Left renal cortex interstitium (tissue), 4 donors: Measurements from ENCODE around the gene CYP46A1. TPM values are rescaled to one million over a fixed set of nuclear protein-coding genes. Genes with fewer than 3 reads are reported as not detected.

ENCODE experiments used
- DNase-seq, 4 donors: peaks; one replicate each; pipeline ENCODE4 v3.0.0-alpha.2; 2013; ENCODE audit warnings: low read depth in 4 of 4, low spot score in 2 of 4, missing footprints in 1 of 4
- polyA plus RNA-seq, 4 donors: library from polyadenylated mRNA; unstranded; fragments of 120-200 nt; gene quantifications; one replicate each; pipeline ENCODE4 v1.2.1, GENCODE V29; 2013; ENCODE audit not compliant: insufficient read length in 4 of 4

Gene CYP46A1
- polyA plus RNA-seq, 4 donors: 1.4 to 4.4 (median 2.8) TPM

DNA sequence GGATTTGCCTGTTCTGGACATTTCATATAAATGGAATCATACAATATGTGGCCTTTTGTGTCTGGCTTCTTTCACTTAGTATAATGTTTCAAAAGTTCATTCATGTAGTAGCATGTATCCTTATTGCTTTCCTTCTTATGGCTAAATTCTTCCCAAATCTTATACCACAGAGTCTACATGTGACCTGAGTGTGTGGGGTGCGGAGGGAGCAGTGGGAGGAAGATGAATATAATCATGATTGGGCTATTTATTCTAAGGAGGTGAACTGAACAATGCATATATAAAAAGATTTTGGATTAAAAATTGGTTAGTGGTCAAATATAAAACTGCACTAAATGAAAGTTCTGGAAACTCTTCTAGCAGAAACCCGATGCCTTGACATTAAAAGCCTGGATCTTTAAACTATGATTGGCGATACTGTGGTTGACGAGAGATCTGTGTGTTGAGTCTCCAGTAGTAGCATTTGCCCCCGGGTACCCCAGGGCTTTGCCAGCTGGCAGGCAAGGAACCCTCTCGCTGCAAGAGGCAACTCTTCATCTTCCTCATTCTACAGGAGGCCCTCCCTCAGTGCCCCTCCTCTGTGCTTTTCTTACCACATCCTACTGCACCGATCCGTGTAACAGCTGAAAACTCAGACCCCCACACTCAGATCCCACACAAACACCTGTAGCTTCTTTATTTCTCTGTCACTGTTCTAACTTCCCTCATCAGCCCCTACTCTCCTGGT is 2.6 kb downstream of the CYP46A1 start:
- DNase-seq: no peak

DNA sequence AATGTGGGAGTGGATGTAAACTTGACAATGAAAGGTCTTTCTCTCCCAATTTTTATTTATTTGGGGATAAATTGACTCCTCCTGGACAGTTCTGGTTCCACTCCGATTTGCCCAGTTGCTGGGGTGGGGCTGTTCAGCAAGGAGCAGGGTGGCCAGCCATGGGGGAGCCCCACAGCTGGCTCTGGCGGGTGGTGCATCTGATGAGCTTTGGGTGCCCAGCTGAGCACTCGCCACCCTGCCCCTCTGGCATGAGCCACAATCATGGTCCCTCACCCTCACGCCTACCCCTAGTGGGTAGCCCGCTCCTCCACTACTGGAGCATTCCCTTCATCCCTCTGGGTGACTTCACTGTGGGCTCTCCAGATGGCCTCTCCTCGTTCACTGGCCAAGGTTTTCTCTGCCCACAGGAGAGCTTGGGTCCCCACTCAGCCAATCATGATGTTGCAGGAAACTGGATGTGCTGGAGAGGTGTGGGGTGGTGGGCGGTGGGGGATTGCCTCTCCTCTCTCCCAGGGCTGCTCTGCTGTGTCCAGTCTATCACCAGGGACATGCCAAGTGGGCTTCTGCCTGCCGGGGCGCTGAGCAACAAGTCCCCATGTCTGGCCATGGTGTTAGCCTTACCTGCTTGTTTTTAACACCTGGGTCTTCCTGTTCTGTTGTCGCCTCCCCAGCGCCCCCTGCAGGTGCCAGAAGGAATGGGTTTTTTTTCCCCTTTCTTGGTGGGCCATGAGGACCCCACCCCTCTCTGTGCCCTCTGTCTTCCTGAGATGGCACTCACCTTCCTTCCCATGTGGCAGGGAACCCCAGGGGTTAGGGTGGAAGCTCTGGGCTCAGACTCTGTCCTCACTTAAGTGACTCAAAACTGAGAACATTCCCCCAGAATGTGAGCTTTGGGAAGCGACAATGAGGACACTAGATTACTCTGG is 3.4 kb downstream of the CYP46A1 start:
- DNase-seq: no peak

- no peak for DNase-seq
These were observed 4.1 kb downstream of the CYP46A1 start for GRCh38 chr14:99688210-99688581.

DNA sequence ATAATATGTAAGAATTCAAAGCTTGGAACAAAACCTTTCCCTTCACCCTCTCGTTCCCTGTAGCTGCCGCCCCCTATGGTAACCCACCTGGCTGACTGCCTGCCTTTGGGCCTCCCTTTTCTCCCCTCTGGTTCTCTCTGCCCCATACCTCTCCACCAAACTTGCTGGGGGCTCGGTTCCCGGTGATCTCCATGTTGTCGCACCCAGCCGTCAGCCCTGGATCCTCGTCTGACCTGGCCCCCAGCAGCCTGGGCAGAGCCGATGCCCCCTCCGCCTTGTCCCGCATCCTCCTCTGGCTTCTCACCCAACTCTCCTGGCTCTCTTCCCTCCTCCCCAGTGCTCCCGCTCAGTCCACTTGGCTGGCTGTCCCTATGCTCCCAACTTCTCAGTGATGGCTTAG is 4.5 kb downstream of the CYP46A1 start:
- no peak for DNase-seq

GRCh38 chr14:99689266-99690236 is 5.5 kb downstream of the CYP46A1 start:
- no peak for DNase-seq

GRCh38 chr14:99690636-99691035 is 6.5 kb downstream of the CYP46A1 start:
- DNase-seq: no peak

DNA sequence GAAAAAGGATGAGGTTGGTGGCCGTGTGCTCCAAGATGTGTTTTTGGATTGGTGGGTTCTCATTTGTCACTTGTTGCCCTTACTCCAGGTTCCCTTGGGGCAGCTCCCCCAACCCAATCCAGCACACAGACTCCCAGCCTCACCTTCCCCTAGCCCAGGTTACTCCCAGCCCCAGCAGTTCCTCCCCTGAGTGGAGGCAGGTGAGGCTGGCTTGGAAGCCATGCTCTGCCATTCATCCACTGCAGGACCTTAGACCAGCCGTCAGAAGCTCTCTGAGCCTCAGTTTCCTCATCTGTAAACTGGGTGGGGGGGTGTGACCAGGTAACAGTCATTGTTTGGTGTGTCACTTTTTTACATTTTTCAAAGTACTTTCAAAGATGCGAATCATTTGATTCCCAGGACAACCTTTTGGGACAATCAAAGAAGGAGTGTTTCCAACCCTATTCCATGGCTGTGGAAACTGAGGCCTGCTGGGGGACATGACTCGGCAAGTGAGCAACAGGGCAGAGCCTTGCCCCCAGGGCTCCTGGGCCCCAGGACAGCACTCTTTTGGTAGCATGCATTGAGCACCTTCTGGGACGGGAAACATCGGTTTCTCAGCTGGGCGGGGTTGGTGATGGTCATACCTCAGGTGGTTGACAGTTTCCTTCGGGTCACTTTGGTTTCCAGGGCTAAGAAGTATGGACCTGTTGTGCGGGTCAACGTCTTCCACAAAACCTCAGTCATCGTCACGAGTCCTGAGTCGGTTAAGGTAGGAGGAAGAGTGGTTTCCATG is 7.2 kb downstream of the CYP46A1 start:
- no peak for DNase-seq

- DNase-seq: no peak
These were observed 9.8 kb downstream of the CYP46A1 start for GRCh38 chr14:99693918-99694317.

GRCh38 chr14:99696929-99697328 is 12.8 kb downstream of the CYP46A1 start:
- no peak for DNase-seq

DNA sequence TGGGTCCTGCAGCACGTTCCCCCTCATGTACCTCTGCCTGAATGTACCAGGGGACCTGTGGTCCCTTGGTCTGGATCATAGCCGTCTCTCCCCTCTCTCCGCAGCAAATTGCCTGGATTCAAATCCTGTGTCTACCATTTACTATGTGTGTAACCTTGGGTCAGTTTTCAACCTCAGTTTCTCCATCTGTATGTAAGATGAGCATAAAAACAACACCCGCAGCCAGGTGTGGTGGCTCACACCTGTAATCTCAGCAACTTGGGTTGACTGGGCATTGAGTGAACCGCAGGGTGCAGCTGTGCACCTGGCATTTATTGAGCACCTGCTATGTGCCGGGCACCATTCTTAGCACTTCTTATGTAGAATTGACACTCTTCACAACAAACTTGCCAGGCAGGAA is 14.1 kb downstream of the CYP46A1 start:
- no peak for DNase-seq

DNA sequence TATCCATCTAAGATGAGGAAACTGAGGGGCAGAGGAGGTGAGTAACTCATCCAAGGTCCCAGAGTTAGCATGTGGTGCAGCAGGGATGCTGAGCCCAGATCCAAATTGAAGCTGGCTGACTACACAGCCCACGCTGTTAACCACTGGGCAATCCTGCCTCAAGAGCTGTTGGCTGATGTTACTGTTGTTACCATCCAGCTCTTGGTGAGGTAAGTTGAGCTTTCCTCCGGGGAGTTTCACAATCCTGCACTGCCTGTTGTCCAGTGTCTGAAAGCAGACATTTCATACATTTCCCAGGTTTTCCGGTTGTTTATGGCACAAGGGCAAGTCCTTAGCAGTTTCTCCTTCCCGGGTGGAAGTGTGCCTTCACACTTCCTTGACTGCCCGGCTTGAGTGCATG is 14.5 kb downstream of the CYP46A1 start:
- DNase-seq: no peak

- DNase-seq: no peak
These were observed 15.1 kb downstream of the CYP46A1 start for GRCh38 chr14:99699085-99699760.

DNA sequence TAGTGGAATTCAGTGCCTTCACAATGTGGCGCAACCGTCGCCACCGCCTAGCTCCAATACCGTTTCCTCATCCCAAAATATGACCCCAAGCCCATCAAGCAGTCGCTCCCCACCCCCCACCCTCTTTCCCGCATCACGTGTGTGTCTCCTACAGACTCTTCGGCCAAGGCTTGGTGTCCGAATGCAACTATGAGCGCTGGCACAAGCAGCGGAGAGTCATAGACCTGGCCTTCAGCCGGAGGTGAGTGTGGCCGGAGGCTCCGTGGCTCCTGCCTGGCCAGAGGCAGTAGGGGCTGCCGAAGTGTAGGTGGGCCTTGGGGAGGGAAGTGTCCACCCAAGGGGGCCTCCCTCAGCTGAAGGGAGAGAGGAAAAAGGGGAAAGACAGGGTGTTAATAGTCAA is 15.8 kb downstream of the CYP46A1 start:
- DNase-seq: no peak

DNA sequence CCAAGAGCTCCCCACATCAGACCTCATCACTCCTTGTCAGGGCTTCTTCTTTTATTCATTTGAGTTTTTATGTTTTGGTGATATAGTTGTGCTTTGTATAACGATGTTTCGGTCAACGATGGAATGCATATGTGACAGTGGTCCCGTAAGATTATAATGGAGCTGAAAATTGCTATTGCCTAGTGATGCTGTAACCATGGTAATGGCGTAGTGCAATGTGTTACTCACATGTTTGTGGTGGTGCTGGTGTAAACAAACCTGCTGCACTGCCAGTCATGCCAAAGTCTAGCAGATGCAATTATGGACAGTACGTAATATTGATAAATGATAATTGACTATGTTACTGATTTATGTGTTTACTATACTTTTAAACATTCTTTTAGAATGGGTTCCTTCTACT is 16.3 kb downstream of the CYP46A1 start:
- DNase-seq: no peak

DNA sequence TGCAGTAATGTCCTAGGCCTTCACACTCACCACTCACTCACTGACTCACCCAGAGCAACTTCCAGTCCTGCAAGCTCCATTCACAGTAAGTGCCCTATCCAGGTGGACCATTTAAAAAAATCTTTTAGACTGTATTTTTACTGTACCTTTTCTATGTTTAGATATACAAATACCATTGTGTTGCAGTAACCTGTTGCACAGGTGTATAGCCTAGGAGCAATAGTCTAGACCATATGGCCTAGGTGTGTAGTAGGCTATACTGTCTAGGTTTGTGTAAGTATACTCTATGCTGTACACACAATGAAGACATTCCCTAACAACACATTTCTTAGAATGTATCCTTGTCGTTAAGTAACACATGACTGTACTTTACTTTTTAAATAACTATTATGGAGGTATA is 17.2 kb downstream of the CYP46A1 start:
- no peak for DNase-seq

DNA sequence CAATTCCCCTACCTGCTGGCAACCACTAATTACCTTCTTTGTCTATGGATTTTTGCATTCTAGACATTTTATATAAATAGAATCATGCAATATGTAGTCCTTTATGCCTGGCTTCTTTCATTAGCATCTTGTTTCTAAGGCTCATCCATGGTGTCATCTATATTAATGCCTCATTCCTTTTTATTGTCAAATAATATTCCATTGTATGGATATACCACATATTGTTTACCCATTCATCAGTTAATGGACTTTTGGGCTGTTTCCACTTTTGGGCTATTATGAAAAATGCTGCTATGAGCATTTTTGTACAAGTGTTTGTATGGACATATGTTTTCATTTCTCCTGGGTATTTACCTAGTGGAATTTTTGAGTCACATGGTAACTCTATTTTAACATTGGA is 18.0 kb downstream of the CYP46A1 start:
- no peak for DNase-seq

DNA sequence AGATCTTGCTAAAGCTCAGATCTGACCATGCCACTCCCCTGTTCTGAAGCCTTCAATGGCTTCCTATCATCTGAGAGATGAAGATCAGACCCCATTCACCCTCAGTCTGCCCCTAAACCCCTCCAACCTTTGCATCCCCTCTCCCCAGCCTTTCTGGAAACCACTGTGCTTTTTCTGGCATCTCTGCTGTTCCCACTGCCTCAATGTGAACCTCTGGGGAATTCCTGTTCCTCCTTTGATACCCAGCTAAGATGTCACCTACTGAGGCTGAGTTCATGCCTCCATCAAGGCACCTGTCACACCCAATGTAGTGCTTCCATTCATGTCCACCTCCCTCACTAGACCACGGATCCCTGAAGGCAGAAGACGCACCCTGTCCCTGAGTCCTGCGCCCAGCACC is 19.3 kb downstream of the CYP46A1 start:
- no peak for DNase-seq

DNA sequence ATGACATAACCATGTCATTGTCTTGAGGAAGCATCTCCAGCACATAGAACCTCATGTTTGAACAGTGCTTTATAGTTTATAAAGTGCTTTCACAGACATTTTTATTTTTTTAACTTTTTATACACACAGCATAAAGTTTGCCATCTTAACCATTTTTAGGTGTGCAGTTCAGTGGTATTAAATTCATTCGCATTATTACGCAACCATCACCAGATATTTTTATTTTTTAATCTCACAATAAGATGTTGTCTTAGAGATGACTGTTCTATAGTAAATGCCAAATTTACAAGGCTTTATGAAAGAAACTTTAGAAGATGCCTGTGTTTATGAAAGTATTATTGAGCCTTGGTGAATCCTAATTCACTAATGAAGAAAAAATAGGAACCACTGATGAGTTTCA is 19.9 kb downstream of the CYP46A1 start:
- no peak for DNase-seq

DNA sequence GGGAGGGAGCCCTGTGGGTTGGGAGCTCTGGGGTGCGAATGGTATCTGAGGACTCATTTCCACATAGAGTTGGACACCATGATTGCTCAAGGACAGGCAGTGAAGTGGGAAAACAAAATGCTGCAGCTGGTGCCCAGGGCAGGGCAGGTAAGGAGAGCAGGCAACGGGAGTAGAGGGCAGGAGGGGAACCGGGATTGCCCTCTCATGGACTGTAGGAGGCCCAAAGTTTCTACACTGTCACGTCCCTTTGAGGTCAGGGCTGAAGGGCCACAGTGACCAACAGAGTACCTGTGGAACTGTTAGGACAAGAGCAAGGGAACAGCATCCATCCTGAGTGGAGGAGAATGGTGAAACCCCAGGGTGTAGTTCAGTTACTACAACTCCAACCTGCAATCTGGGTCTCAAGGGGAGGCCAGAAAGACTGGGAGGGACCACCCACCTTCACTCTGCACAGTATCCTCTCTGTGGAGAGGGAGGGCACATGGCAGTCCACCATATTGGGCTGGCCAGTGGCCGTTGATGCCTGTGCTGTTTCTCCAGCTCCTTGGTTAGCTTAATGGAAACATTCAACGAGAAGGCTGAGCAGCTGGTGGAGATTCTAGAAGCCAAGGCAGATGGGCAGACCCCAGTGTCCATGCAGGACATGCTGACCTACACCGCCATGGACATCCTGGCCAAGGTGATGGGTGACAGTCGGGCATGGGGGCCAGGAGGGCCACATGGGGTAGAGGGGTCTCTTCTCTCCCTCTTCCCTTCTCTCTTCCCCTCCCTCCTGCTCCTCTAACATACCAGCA is 22.2 kb downstream of the CYP46A1 start:
- DNase-seq: no peak
